HG02678 (cell line): ENCODE results near the gene TNS2.
A peak's percentile ranks its signal among the peaks of the same experiment; 100 is the strongest.
"Not testable (repeated sequence)": the region's sequence is repeated elsewhere in the genome, so short reads cannot be mapped to it uniquely, and the experiment has no call there.

Source experiments
- ATAC-seq: cut with Tn5 transposase; IDR thresholded peaks from one replicate; pipeline ENCODE4 v1.9.1; 2021; ENCODE audit warnings: mild to moderate bottlenecking, moderate library complexity; ENCODE audit not compliant: unreplicated experiment

The TNS2 gene

GRCh38 chr12:53090554-53090953 lies 40.7 kb downstream of the TNS2 start:
- ATAC-seq, result no peak

GRCh38 chr12:53091756-53092155 lies 41.9 kb downstream of the TNS2 start:
- no peak for ATAC-seq

- ATAC-seq, result no peak
These were observed 44.0 kb downstream of the TNS2 start for GRCh38 chr12:53093777-53094393.

- no peak for ATAC-seq
These were observed 44.5 kb downstream of the TNS2 start for GRCh38 chr12:53094394-53094787.

- not testable (repeated sequence) for ATAC-seq
These were observed 45.1 kb downstream of the TNS2 start for GRCh38 chr12:53094796-53095595.

GRCh38 chr12:53095596-53095895 lies 45.7 kb downstream of the TNS2 start:
- not testable (repeated sequence) for ATAC-seq

GRCh38 chr12:53096089-53096741 lies 46.4 kb downstream of the TNS2 start:
- no peak for ATAC-seq

GRCh38 chr12:53096759-53097158 lies 46.9 kb downstream of the TNS2 start:
- no peak for ATAC-seq

GRCh38 chr12:53097207-53097563 lies 47.3 kb downstream of the TNS2 start:
- ATAC-seq, result no peak

GRCh38 chr12:53097564-53098353 lies 47.9 kb downstream of the TNS2 start, which contains the start of gene IGFBP6:
Gene IGFBP6, plus strand, starts transcription at chr12:53097667. Its CDS starts 51 bp downstream, at chr12:53097718.
- peak; percentile 44 for ATAC-seq

- no peak for ATAC-seq
These were observed 48.6 kb downstream of the TNS2 start for GRCh38 chr12:53098354-53098981.

GRCh38 chr12:53099071-53099882 lies 49.4 kb downstream of the TNS2 start:
- ATAC-seq, result no peak

GRCh38 chr12:53100466-53101151 lies 50.7 kb downstream of the TNS2 start:
- no peak for ATAC-seq

- ATAC-seq, result no peak
These were observed 51.4 kb downstream of the TNS2 start for GRCh38 chr12:53101266-53101665.

GRCh38 chr12:53101931-53102781 lies 52.3 kb downstream of the TNS2 start:
- no peak for ATAC-seq

- peak; percentile 64 for ATAC-seq
These were observed 53.3 kb downstream of the TNS2 start, which contains the start of gene SOAT2 for GRCh38 chr12:53102883-53103807. Gene SOAT2, plus strand, starts transcription at chr12:53103486. Its CDS starts 92 bp downstream, at chr12:53103578.

GRCh38 chr12:53103860-53104305 lies 54.0 kb downstream of the TNS2 start:
- ATAC-seq, result no peak
